Fibroblast of lung (primary cell): ENCODE data around the gene HSPB6.
A peak's percentile ranks its signal among the peaks of the same experiment; 100 is the strongest.

Source experiments
- EZH2 ChIP-seq: IDR thresholded peaks from 2 replicates; pipeline ENCODE4 v1.5.1; 2012; ENCODE audit warnings: low read length, control low read depth, mild to moderate bottlenecking; ENCODE audit errors: missing control alignments
- TF ChIP-seq, protein P1 (sequence below), 2 donors: IDR thresholded peaks in 1 of 2; conservative IDR thresholded peaks in 1 of 2; 1 replicate in 1 of 2; 2 replicates in 1 of 2; pipeline ENCODE4 v1.5.1; 2011 to 2012; ENCODE audit warnings: low read length in 2 of 2, control low read depth in 1 of 2, inconsistent platforms in 1 of 2, low read depth in 1 of 2, mild to moderate bottlenecking in 1 of 2

DNA sequence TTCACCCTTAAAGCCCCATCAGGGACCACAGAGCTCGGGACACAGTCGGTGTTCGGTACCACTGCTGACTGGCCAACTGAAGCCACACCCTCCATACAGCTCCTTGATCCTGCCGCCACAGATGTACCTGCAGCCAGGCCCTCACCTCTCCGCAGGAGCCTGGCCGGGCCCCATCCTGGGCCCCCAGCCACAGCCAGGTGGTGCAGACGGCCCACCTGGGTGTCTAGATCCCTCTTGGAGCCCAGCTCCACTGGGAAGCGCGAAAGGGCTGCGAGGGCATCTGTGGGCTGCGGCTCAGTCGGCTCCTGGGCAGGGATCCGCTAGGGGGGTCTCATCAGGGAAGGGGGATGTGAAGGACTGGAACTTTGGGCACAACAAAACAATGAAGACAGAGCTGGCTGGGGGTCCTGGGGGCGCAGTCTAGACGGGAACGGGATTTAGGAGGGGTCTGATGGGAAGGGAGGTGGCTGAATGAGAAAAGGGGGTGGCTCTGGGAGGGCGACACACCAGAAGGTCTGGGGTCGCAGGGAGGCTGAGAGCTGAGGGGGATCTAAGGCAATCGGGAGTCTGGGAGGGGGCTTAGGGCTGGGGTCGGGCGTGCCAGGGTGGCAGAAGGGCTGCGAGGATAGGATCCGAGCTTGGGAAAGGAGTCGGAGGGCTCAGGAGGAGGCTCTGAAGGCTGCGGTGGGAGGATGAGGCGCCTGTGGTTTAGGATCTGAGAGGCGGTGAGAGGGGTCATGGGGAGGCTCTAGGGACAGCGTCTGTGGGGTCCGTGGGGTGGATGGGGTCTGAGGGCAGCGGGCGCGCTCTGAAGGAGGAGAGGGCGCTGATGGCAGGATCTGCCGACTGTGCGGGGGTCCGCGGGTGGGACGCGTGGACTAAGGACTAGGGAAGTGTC, 40.1 kb upstream of the HSPB6 start:
- TF ChIP-seq, protein P1, sequence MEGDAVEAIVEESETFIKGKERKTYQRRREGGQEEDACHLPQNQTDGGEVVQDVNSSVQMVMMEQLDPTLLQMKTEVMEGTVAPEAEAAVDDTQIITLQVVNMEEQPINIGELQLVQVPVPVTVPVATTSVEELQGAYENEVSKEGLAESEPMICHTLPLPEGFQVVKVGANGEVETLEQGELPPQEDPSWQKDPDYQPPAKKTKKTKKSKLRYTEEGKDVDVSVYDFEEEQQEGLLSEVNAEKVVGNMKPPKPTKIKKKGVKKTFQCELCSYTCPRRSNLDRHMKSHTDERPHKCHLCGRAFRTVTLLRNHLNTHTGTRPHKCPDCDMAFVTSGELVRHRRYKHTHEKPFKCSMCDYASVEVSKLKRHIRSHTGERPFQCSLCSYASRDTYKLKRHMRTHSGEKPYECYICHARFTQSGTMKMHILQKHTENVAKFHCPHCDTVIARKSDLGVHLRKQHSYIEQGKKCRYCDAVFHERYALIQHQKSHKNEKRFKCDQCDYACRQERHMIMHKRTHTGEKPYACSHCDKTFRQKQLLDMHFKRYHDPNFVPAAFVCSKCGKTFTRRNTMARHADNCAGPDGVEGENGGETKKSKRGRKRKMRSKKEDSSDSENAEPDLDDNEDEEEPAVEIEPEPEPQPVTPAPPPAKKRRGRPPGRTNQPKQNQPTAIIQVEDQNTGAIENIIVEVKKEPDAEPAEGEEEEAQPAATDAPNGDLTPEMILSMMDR (conservative IDR thresholded peaks at IDR 0.05 in 1 of 2, IDR thresholded peaks at IDR 0.05 in 1 of 2; ENCODE audit: low read depth in 1 of 2, low read length in 2 of 2): no peak
- TF ChIP-seq EZH2: peak; percentile 39
